K562 (cell line): ENCODE measurements around the gene TNFAIP3.

Source experiments
- MAX ChIP-seq: sonication (generic); formaldehyde crosslinking; IDR thresholded peaks from 2 replicates; pipeline ENCODE4 v1.9.0; 2022; ENCODE audit warnings: mild to moderate bottlenecking, missing genetic modification reagents
- POLR2A ChIP-seq: fragments of 450-650 bp; conservative IDR thresholded peaks from 2 replicates; pipeline ENCODE4 v1.6.1; 2016
- TAF15 ChIP-seq: fragments of 200-400 bp; formaldehyde crosslinking; IDR thresholded peaks from 2 replicates; pipeline ENCODE4 v1.6.1; 2017; ENCODE audit warnings: mild to moderate bottlenecking, low read depth, low read length, moderate library complexity

- no peak for TF ChIP-seq POLR2A
- TF ChIP-seq TAF15: no peak
- no peak for TF ChIP-seq MAX (CRISPR knock-in tag)
Measured at GRCh38 chr6:137872581-137873115, 5.6 kb downstream of the TNFAIP3 start.
